KOPT-K1 (cell line): ENCODE data around the gene OR2L3.
"Not testable (repeated sequence)": the region's sequence is repeated elsewhere in the genome, so short reads cannot be mapped to it uniquely, and the experiment has no call there.

ENCODE experiments used
- H3K27ac ChIP-seq: fragments of 200-600 bp; sonication (generic); 2 replicates; pipeline ENCODE4 v1.5.1; 2016; ENCODE audit warnings: antibody characterized with exemption, mild to moderate bottlenecking, low read depth, low read length; ENCODE audit not compliant: poor library complexity, severe bottlenecking
- H3K36me3 ChIP-seq: fragments of 200-600 bp; sonication (generic); 2 replicates; pipeline ENCODE4 v1.5.1; 2017; ENCODE audit warnings: antibody characterized with exemption, mild to moderate bottlenecking, low read length, moderate library complexity; ENCODE audit not compliant: insufficient read depth
- H3K9me3 ChIP-seq: fragments of 200-600 bp; sonication (generic); 2 replicates; pipeline ENCODE4 v1.5.1; 2017; ENCODE audit warnings: antibody characterized with exemption, low read length, mild to moderate bottlenecking; ENCODE audit not compliant: insufficient read depth, poor library complexity, severe bottlenecking

The OR2L3 gene, protein sequence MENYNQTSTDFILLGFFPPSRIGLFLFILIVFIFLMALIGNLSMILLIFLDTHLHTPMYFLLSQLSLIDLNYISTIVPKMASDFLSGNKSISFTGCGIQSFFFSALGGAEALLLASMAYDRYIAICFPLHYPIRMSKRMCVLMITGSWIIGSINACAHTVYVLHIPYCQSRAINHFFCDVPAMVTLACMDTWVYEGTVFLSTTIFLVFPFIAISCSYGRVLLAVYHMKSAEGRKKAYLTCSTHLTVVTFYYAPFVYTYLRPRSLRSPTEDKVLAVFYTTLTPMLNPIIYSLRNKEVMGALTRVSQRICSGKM

DNA sequence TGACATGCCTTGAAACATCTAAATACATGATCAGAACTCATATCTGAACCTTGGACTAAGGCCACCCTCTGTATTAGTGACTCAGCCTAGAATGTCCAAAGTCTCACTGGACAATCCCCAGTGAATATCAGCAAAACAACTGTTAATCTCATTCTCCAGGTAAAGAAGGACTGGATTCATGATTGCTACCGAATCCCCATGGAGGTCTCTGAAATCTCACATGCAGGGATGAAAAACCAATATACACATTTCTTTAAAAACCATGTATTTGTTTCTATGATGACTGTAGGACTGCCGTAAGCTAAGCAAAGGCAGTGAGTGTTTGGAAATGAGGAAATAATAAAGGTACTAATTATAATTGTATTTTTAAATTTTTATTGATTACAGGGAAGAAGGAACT is at the start of gene OR2L3:
Gene OR2L3 (plus strand): TSS at position 301 of the 400 bp plus-strand sequence. CDS start 13,846 bp downstream, outside the sequence.
- Histone ChIP-seq H3K36me3 (no peaks in the 10 kb centered on the region), H3K9me3 (no peaks in the 10 kb centered on the region)

DNA sequence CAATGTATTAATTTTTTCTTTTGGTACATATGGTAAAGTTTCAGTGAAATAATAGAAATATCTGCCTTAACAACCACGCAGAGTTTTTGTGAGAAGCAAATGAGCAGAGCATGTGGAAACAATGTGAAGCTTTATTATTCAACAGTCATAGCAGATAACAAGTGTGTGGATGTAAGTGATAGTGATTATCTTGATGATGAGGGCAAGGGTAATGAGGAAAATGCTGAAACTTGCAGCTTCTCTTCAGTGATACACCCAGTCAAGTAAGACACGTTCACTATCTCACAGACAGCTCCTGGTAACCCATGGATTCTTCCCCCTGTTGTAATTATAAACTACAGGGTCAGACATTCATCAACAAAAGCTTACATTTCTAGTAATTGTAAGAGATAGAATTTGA is 47.8 kb upstream of the OR2L3 start:
- Histone ChIP-seq H3K36me3 (no peaks in the 10 kb centered on the region), H3K9me3 (no peaks in the 10 kb centered on the region)

More for the DNA sequence above, at the start of gene OR2L3:
- H3K27ac ChIP-seq, result no peak within 1 kb of the TSS

DNA sequence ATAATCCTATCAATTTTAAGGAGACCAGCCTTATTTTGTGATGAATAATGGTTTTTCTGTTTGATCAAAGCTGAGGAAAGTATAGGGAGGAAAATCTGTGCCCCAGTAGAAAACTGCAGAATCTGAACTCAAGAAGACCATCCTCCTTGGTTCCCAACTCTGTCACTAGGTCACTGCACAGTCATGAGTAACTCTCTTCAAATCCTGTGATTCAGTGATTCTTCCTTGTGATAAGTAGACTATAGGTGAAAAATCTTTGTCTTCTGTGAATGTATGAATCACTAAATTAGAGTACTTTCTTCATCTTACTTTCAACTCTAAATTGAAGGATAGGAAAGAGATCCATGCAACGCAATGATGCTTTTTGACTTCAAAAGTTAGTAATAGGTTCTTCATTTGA is 46.5 kb upstream of the OR2L3 start:
- Histone ChIP-seq H3K9me3 (no peaks in the 10 kb centered on the region), H3K36me3 (no peaks in the 10 kb centered on the region), H3K27ac (no peak overlapping the region)

More for the DNA sequence above, 47.8 kb upstream of the OR2L3 start:
- H3K27ac ChIP-seq, result no peak overlapping the region

DNA sequence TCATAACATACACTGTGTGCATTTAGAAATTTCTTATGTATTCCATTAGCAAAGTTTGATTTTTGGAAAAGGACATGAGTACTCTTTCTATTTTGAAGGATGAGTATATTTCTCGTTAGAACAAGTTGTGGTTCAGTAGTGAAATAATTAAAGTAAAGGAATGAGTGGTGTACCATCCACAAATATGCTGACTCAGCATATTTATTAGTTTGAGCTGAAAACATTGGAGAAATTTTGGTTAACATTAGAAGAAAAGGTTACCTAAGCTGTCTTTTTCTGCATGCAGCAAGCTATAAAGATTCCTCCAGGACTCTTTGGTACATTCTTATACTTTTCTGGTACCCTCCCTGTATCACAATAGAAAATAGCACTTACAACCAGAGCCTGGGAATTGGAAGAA is 38.9 kb upstream of the OR2L3 start:
- Histone ChIP-seq H3K9me3 (no peaks in the 10 kb centered on the region), H3K27ac (no peak overlapping the region), H3K36me3 (no peaks in the 10 kb centered on the region)

DNA sequence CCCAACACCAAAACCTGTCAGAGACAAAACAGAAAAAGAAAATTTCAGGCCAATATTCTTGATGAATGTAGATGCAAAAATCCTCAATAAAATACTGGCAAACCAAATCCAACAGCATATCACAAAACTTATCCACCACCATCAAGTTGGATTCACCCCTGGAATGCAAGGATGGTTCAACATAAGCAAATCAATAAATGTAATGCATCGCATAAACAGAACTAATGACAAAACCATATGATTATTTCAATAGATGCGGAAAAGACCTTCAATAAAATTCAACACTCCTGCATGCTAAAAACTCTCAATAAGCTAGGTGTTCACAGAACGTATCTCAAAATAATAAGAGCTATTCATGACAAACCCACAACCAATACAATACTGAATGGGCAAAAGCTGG is 37.0 kb upstream of the OR2L3 start:
- Histone ChIP-seq H3K9me3 (no peaks in the 10 kb centered on the region), H3K36me3 (no peaks in the 10 kb centered on the region), H3K27ac (no peak overlapping the region)

DNA sequence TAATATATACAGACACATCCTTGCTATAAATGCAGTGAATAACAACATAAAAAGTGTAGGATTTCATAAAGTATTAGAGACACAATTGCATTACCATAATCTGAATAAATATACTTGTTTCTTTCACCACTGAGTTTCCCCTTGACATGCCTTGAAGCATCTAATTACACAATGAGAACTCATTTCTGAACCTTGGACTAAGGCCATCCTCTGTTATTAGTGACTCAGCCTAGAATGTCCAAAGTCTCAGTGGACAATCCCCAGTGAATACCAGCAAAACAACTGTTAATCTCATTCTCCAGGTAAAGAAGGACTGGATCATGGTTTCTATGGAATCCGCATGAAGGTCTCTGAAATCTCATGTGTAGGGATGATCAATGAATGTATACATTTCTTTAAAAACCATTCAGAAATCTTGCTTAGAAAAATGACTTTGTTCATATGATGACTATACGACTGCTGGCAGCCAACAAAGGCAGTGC is 33.4 kb upstream of the OR2L3 start, which contains the start of gene OR2L5:
Gene OR2L5 (plus strand): TSS at position 432 of the 482 bp plus-strand sequence. CDS start 8,288 bp downstream, outside the sequence.
- H3K9me3 ChIP-seq, result no peaks in the 10 kb centered on the region
- H3K36me3 ChIP-seq, result no peaks in the 10 kb centered on the region
- no peak within 1 kb of the TSS for H3K27ac ChIP-seq

DNA sequence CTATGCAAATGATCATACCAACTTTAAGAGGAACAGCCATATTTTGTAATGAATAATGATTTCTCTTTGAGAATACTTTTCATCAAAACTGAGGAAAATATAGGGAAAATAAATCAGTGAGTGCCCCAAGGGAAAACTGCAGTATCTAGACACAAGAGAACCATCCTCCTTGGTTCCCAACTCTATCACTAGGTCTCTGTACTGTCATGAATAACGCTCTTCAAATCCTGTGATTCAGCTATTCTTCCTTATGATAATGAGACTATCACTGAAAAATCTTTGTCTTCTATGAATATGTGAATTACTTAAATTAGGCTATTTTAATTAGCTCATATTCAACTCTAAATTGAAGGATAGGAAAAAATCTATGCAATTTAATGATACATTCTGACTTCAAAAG is 30.8 kb upstream of the OR2L3 start:
- Histone ChIP-seq H3K36me3 (no peaks in the 10 kb centered on the region), H3K27ac (no peak overlapping the region), H3K9me3 (no peaks in the 10 kb centered on the region)

DNA sequence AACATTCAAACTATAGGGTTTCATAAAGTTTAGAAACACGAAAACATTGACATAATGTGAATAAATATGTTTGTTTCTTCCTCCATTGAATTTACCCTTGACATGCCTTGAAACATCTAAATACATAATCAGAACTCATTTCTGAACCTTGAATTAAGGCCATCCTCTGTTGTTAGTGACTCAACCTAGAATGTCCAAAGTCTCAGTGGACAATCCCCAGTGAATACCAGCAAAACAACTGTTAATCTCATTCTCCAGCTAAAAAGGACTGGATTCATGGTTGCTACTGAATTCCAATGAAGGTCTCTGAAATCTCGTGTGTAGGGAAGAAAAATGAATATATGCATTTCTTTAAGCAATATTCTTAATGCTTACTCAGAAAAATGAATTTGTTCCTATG is 16.9 kb upstream of the OR2L3 start, which contains the start of gene OR2L2:
Gene OR2L2 (plus strand): TSS at position 301 of the 400 bp plus-strand sequence. CDS start 8,198 bp downstream, outside the sequence.
- Histone ChIP-seq H3K27ac (no peak within 1 kb of the TSS), H3K9me3 (no peaks in the 10 kb centered on the region), H3K36me3 (no peaks in the 10 kb centered on the region)

DNA sequence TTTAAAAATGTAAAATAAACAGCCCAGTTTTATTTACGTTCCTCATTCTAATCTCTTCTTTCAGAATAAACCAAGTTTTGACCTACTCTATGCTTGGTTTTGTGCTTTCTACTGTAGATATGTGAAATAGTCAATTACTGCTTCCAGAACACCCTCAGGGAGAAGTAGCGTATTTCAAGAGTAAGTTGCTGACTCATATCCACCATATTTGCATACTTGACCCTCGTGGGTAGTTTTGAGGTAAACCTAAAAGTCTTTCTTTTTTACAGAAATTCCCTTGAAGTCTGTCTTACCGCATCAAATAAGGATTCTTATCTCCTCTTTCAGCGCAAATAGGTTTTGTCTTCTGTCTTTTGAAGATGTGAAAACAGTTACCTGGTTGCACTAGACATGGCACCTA is 1.4 kb upstream of the OR2L3 start:
- Histone ChIP-seq H3K27ac (no peak overlapping the region), H3K9me3 (no peaks in the 10 kb centered on the region), H3K36me3 (no peaks in the 10 kb centered on the region)

DNA sequence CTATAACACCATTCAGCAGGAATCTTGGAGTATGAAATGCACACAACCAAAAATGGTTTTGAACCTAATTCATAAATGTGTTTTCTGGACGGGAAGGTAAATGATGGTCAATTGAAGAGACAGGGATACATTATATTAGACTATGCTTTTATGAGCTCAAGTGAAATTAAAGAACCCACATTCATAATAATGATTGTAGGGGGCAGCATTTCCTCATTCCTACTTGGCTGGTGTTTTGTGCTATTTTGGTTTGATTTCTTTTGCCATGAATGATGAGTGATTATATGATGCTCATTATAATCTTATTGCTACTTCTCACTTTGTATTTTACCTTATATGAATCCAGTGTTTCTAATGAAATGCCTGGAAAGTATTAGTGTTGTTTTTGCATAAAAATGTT is 372 bp downstream of the OR2L3 start:
- Histone ChIP-seq H3K9me3 (no peaks in the 10 kb centered on the region), H3K36me3 (no peaks in the 10 kb centered on the region), H3K27ac (no peak overlapping the region)

DNA sequence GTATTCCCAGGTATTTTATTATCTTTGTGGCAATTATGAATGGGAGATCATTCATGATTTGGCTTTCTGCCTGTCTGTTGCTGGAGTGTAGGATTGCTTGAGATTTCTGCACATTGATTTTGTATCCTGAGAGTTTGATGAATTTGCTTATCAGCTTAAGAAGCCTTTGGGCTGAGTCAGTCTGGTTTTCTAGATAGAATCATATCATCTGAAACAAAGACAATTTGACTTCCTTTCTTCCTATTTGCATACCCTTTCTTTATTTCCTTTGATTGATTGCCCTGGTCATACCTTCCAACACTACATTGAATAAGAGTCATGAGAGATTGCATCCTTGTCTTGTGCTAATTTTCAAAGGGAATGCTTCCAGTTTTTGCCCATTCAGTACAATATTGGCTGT is 8.0 kb downstream of the OR2L3 start:
- no peaks in the 10 kb centered on the region for H3K9me3 ChIP-seq
- no peaks in the 10 kb centered on the region for H3K36me3 ChIP-seq
- no peak overlapping the region for H3K27ac ChIP-seq

DNA sequence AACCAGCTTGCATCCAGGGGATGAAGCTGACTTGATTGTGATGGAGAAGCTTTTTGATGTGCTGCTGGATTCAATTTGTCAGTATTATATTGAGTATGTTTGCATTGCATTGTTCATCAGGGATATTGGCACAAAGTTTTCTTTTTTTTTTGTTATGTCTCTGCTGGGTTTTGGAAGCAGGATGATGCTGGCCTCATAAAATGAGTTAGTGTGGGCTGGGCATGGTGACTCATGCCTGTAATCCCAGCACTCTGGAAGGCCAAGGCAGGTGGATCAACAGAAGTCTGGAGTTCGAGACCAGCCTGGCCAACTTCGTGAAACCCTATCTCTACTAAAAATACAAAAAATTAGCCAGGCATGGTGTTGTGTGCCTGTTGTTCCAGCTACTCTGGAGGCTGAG is 8.6 kb downstream of the OR2L3 start:
- no peaks in the 10 kb centered on the region for H3K9me3 ChIP-seq
- H3K36me3 ChIP-seq, result no peaks in the 10 kb centered on the region
- no peak overlapping the region for H3K27ac ChIP-seq

DNA sequence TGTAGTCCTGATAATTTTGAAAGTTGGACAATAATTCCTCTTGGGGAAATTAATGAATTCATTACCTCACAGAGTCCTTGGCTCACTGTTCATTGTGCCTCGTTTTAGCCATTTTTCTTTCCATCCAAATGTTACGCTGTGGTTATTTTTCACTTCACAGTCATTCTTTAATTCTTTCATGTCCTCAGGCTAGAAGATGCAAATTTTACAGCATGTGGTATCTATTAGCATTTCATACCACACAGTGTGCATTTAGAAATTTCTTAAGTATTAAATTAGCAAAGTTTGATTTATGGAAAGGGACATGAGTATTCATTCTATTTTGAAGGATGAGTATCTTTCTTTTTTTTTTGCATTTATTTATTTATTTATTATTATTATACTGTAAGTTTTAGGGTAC is 18.4 kb downstream of the OR2L3 start:
- H3K9me3 ChIP-seq, result no peaks in the 10 kb centered on the region
- no peak overlapping the region for H3K27ac ChIP-seq
- H3K36me3 ChIP-seq, result no peaks in the 10 kb centered on the region

DNA sequence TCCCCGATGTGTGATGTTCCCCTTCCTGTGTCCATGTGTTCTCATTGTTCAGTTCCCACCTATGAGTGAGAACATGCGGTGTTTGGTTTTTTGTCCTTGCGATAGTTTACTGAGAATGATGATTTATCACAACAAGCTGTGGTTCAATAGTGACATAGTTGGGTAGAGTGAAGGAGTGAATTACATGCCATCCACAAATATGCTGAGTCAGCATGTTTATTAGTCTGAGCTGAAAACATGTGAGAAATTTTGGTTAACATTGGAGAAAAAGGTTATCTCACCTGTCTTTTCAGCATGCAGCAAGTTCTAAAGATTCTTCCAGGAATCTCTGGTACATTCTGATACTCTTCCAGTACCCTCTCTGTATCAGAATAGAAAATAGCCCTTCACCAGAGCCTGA is 19.0 kb downstream of the OR2L3 start:
- H3K27ac ChIP-seq, result no peak overlapping the region

DNA sequence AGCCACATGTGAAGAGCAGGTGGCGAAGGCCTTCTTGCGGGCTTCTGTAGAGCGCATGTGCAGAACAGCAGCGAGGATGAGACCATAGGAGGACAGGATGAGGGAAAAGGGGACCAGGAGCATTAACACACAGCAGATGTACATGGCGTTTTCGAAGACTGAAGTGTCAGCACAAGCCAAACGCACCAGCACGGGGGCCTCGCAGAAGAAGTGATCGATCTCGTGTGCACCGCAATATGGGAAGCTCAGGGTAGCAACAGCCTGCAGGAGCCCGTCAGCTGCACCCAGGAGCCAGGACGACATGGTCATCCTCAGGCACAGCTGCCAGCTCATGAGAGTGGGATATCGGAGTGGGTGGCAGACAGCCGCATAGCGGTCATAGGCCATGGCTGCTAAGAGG is 37.2 kb downstream of the OR2L3 start:
- not testable (repeated sequence) for H3K27ac ChIP-seq, H3K9me3 ChIP-seq

More for the DNA sequence above, 19.0 kb downstream of the OR2L3 start:
- Histone ChIP-seq H3K36me3 (no peaks in the 10 kb centered on the region), H3K9me3 (no peaks in the 10 kb centered on the region)

DNA sequence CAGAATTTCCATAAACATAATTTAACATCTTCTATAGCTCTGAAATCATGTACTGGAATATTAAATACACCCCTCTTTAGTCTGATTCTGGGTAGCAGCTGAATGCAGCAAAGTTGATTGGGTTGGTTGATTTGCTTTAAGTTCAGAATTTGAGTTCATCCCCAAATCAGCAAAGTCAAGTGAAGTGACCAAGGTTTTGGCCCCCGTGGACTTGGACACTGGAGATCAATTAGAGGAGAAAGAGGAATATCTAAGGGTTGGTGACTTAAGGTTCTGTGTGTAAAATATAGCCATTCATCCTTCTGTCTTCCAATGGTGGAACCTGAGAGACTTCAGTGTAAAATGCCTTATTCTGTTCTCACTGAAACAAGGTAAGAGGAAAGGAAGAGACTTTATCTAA is 48.2 kb downstream of the OR2L3 start, which contains the start of gene OR2L13:
Gene OR2L13 (plus strand): TSS at position 301 of the 400 bp plus-strand sequence. CDS start 4,192 bp downstream, outside the sequence.
- Histone ChIP-seq H3K9me3 (no peaks in the 10 kb centered on the region), H3K27ac (no peak within 1 kb of the TSS), H3K36me3 (no peaks in the 10 kb centered on the region)

More for the DNA sequence above, 37.2 kb downstream of the OR2L3 start:
- not testable (repeated sequence) for H3K36me3 ChIP-seq
